GM19372 (cell line): ENCODE measurements around the gene TOMM40.
"Not testable (repeated sequence)": the region's sequence is repeated elsewhere in the genome, so short reads cannot be mapped to it uniquely, and the experiment has no call there.

Experiments
- ATAC-seq: cut with Tn5 transposase; IDR thresholded peaks from one replicate; pipeline ENCODE4 v1.9.1; 2021; ENCODE audit warnings: mild to moderate bottlenecking, low read depth, moderate library complexity; ENCODE audit not compliant: unreplicated experiment

Gene TOMM40

DNA sequence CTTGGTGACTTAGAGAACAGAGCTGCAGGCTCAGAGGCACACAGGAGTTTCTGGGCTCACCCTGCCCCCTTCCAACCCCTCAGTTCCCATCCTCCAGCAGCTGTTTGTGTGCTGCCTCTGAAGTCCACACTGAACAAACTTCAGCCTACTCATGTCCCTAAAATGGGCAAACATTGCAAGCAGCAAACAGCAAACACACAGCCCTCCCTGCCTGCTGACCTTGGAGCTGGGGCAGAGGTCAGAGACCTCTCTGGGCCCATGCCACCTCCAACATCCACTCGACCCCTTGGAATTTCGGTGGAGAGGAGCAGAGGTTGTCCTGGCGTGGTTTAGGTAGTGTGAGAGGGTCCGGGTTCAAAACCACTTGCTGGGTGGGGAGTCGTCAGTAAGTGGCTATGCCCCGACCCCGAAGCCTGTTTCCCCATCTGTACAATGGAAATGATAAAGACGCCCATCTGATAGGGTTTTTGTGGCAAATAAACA, 33.2 kb downstream of the TOMM40 start:
- ATAC-seq = no peak

DNA sequence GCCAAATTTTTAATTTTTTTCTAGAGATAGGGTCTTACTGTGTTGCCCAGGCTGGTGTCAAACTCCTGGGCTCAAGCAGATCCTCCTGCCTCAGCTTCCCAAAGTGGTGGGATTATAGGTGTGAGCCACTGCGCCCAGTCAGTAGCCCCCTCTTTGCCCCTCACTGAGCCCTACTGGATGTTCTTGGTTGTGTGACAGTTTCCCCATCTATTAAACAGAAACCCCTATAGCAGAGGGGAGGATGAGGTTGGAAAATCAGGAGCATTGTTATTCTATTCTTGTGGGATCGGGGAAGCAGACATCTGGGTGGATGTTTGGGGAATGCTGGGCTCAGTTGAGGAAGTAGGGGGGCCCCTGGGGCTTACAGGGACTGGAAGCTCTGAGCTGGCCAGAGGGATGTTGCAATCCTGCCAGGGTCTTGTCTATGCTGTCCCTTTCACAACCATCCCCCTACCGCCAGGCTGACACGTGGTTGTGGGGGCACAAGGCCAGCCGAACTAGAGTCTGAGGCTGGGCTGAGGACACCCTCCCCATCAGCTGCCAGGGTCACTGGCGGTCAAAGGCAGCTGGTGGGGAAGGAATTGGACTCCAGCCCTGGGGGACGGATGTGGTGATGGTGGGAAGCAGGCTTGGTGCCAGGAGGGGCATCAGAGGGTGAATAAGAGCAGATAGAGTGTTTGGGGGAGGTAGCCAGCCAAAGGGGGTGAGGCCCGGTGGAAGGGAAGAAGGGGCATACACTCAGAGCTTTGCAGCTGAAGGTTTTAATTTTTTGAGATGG, 34.2 kb downstream of the TOMM40 start:
- no peak for ATAC-seq

DNA sequence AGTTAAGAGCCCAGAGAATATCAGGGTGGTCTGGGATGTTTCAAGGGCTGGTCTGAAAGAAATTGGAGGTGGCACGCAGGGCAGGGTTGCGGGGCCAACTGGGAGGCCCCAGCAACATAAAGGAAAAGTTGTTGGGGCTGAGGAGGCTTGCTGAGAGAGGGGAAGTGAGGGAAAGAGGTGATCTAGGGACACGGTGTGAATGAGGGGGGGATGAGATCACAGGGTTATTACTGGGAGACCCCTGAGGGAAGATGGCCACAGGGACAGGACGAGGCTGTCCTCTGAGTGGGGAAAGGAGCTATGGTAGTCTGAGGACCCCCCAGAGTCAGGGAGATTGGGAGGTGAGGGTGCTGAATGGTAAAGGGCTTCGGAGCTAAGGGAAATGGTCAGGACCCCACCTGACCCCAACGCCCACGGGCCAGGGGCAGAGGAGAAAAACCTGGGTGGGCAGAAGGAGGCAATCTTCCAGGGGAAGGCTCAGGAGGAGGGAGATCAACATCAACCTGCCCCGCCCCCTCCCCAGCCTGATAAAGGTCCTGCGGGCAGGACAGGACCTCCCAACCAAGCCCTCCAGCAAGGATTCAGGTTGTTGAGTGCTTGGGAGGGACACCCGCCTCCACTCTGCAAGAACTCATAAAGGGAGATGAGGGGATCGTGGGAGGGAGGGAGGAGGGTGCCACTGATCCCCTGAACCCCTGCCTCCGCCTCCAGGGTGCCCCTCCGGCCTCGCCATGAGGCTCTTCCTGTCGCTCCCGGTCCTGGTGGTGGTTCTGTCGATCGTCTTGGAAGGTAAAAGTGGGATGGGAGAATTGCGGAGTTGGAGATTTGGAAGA, 35.4 kb downstream of the TOMM40 start:
- not testable (repeated sequence) for ATAC-seq

- ATAC-seq = no peak
These were observed 36.7 kb downstream of the TOMM40 start for GRCh38 chr19:44927746-44928145.

DNA sequence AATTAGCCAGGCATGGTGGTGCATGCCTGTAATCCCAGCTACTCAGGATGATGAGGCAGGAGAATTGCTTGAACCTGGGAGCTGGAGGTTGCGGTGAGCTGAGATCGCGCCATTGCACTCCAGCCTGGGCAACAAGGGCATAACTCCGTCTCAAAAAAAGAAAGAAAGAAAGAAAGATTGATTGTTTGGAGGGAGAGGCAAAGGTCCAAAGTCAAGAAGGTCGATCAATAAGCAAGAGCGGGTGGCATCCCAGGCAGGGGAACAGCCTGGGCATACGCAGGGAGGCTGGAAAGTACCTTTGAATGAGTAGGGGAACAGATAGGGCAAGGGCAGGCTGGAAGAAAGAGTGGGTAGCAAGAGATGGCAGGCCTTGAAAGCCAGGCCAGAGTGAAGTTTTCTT, 39.0 kb downstream of the TOMM40 start:
- no peak for ATAC-seq

DNA sequence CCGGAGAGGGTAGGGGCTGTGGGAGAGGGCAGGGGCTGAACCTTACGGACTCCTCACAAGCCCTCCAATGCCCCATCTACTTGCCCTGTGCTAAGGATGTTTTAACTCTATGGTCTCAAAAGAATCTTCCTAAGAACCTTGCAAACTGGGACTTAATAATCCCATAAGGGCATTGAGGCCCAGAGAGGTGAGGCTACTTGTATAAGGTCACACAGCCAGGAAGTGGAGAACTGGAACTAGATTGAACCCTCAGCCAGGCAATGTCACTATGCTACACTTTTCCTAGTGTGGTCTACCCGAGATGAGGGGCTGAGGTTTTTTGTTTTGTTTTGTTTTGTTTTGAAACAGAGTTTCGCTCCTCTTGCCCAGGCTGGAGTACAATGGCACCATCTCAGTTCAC, 40.5 kb downstream of the TOMM40 start:
- ATAC-seq = no peak

DNA sequence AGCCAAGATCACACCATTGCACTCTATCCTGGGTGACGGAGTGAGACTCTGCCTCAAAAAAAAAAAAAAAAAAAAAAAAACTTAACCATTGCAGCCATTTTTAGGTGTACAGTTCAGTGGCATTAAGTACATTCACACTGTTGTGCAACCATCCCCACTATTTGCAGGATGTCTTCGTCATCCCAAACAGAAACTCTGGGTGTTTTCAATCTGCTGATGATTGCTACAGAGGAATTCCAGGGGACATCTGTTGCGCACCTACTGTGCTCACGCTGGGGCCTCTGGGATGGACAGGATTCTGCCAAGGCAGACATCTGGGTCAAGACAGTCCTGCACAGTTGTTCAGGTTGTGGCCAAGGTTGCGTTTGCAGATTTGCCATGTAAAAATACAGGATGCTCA, 48.6 kb downstream of the TOMM40 start:
- ATAC-seq = no peak

GRCh38 chr19:44942067-44942571, 51.1 kb downstream of the TOMM40 start, which contains the start of gene APOC4:
Gene APOC4 (plus strand): TSS chr19:44942237. CDS start chr19:44942278, 41 bp downstream.
- ATAC-seq = no peak

GRCh38 chr19:44943801-44944249, 52.8 kb downstream of the TOMM40 start:
- ATAC-seq = peak; percentile 79

GRCh38 chr19:44947041-44947581, 56.1 kb downstream of the TOMM40 start:
- no peak for ATAC-seq

DNA sequence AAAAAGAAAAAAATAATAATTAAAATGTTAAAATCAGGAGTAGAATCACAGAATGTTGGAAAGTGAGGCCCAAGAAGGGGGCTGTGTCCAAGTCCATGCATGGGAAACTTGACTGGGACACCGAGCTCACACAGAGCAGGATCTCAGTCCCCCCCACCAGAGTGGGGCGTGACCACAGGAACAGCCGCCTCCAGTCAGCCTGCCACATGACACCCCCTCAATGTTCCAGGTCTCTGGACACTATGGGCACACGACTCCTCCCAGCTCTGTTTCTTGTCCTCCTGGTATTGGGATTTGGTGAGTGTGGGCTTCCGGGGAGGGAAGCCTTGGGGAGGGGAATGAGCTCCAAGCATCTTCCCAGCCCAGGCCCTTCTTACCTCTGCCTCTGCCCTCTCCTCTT, 57.2 kb downstream of the TOMM40 start:
- ATAC-seq = no peak

- ATAC-seq = no peak
These were observed 57.8 kb downstream of the TOMM40 start for GRCh38 chr19:44948763-44949374.

- ATAC-seq = no peak
These were observed 58.5 kb downstream of the TOMM40 start for GRCh38 chr19:44949550-44949949.

DNA sequence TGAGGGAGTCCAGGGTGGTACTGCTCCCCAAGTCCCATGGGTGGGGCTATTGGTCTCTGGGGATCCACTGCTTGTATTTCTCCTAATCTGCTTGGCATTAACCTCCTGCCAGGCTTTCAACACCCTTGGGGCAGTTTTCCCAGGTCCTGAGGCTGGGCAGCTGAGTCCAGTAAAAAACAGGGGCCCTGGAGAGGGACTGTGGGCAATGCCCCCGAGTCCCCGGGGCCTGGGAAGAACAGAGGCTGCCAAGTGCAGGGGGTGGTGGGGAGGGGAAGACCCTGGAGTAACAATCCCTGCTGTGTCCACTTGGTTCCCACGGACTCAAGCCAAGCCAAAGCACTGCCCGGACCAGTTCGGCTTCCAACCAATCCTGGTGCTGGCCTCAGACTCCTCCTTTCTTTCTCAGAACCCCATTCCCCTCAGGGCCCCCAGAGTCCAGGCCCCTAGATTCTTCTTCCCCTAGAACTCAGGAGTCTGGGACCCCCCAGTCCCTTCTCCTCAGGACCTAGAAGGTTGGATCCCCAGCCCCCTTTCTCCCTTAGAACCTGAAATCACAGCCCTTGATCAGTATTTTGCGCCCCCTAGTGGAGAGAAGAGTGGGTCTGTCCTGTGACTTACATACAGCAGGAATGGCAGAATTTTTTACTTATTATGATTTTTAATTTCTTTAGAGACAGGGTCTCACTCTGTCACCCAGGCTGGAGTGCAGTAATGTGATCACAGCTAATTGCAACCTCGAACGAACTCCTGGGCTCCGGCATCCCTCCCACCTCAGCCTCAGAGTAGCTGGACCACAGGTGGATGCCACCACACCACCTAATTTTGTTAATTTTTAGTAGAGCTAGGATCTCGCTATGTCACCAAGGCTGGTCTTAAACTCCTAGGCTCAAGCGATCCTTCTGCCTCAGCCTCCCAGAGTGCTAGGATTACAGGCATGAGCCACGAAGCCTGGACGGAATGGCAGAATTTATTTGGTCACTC, 60.4 kb downstream of the TOMM40 start:
- ATAC-seq = no peak
